HepG2 (cell line): ENCODE data around the gene TBATA. TPM values are rescaled to one million over a fixed set of nuclear protein-coding genes. Genes with fewer than 3 reads are reported as not detected.

Experiments used
- ATF7 ChIP-seq, 2 experiments: fragments of 450-650 bp in 1 of 2; sonication (generic) in 1 of 2; formaldehyde crosslinking in 1 of 2; IDR thresholded peaks; 2 replicates each; pipeline versions ENCODE4 v1.4.0 to v1.6.1; 2016 to 2020; ENCODE audit warnings: antibody characterized with exemption in 1 of 2, mild to moderate bottlenecking in 1 of 2, missing genetic modification reagents in 1 of 2
- BCL6 ChIP-seq: IDR thresholded peaks from 2 replicates; pipeline ENCODE4 v1.6.1; 2016; ENCODE audit warnings: missing genetic modification reagents, missing compliant biosample characterization
- ELF3 ChIP-seq: IDR thresholded peaks from 2 replicates; pipeline ENCODE4 v1.6.1; 2016; ENCODE audit warnings: missing genetic modification reagents, missing compliant biosample characterization
- ESRRA ChIP-seq: sonication (generic); formaldehyde crosslinking; IDR thresholded peaks from 2 replicates; pipeline ENCODE4 v1.5.1; 2020; ENCODE audit warnings: mild to moderate bottlenecking, low read depth, missing genetic modification reagents
- IKZF1 ChIP-seq: fragments of 450-650 bp; IDR thresholded peaks from 2 replicates; pipeline ENCODE4 v1.7.1; 2016
- LBX2 ChIP-seq: sonication (generic); formaldehyde crosslinking; IDR thresholded peaks from 2 replicates; pipeline ENCODE4 v1.5.0; 2020; ENCODE audit warnings: missing genetic modification reagents, mild to moderate bottlenecking, borderline replicate concordance
- NR2C2 ChIP-seq: sonication (generic); formaldehyde crosslinking; IDR thresholded peaks from 2 replicates; pipeline ENCODE4 v1.4.0; 2020; ENCODE audit warnings: missing genetic modification reagents, mild to moderate bottlenecking, moderate library complexity, borderline replicate concordance
- PAF1 ChIP-seq: IDR thresholded peaks from 2 replicates; pipeline ENCODE4 v1.6.1; 2016; ENCODE audit warnings: missing genetic modification reagents, missing compliant biosample characterization
- PPARG ChIP-seq: conservative IDR thresholded peaks from 2 replicates; pipeline ENCODE4 v1.6.1; 2016; ENCODE audit warnings: missing biosample characterization, missing genetic modification reagents
- RARA ChIP-seq: IDR thresholded peaks from 2 replicates; pipeline ENCODE4 v1.6.1; 2016; ENCODE audit warnings: missing genetic modification reagents, missing compliant biosample characterization
- RCOR2 ChIP-seq: IDR thresholded peaks from 2 replicates; pipeline ENCODE4 v1.6.1; 2016; ENCODE audit warnings: missing biosample characterization, missing genetic modification reagents
- SALL1 ChIP-seq: sonication (generic); formaldehyde crosslinking; IDR thresholded peaks from 2 replicates; pipeline ENCODE4 v1.8.0; 2022; ENCODE audit warnings: mild to moderate bottlenecking, missing genetic modification reagents
- SNAPC2 ChIP-seq: sonication (generic); formaldehyde crosslinking; IDR thresholded peaks from 2 replicates; pipeline ENCODE4 v1.8.1; 2022; ENCODE audit warnings: mild to moderate bottlenecking, missing genetic modification reagents
- SOX13 ChIP-seq, 3 experiments: fragments of 450-650 bp in 1 of 3; sonication (generic) in 1 of 3; formaldehyde crosslinking in 1 of 3; IDR thresholded peaks in 2 of 3; conservative IDR thresholded peaks in 1 of 3; 2 replicates each; pipeline versions ENCODE4 v1.5.0 to v1.6.1; 2016 to 2020; ENCODE audit warnings: antibody characterized with exemption in 1 of 3, mild to moderate bottlenecking in 1 of 3, missing compliant biosample characterization in 1 of 3, missing genetic modification reagents in 1 of 3, moderate library complexity in 1 of 3
- TERF1 ChIP-seq: sonication (generic); formaldehyde crosslinking; IDR thresholded peaks from 2 replicates; pipeline ENCODE4 v1.8.0; 2022; ENCODE audit warnings: mild to moderate bottlenecking, missing genetic modification reagents, moderate library complexity
- TFDP1 ChIP-seq: IDR thresholded peaks from 2 replicates; pipeline ENCODE4 v1.6.1; 2016; ENCODE audit warnings: missing compliant biosample characterization, missing genetic modification reagents, borderline replicate concordance
- TOE1 ChIP-seq: sonication (generic); formaldehyde crosslinking; IDR thresholded peaks from 2 replicates; pipeline ENCODE4 v1.4.0; 2020; ENCODE audit warnings: mild to moderate bottlenecking, missing genetic modification reagents
- YEATS4 ChIP-seq: sonication (generic); formaldehyde crosslinking; IDR thresholded peaks from 2 replicates; pipeline ENCODE4 v1.4.0; 2020; ENCODE audit warnings: missing genetic modification reagents, borderline replicate concordance
- ZBTB49 ChIP-seq: sonication (generic); formaldehyde crosslinking; IDR thresholded peaks from 2 replicates; pipeline ENCODE4 v1.4.0; 2020; ENCODE audit warnings: missing genetic modification reagents, borderline replicate concordance
- ZFY ChIP-seq: sonication (generic); formaldehyde crosslinking; IDR thresholded peaks from 2 replicates; pipeline ENCODE4 v1.4.0; 2020; ENCODE audit warnings: missing genetic modification reagents
- ZNF264 ChIP-seq: sonication (generic); formaldehyde crosslinking; IDR thresholded peaks from 2 replicates; pipeline ENCODE4 v1.4.0; 2020; ENCODE audit warnings: missing genetic modification reagents
- ZNF326 ChIP-seq: sonication (generic); formaldehyde crosslinking; IDR thresholded peaks from 2 replicates; pipeline ENCODE4 v1.4.0; 2020; ENCODE audit warnings: missing genetic modification reagents, borderline replicate concordance
- ZNF331 ChIP-seq: sonication (generic); formaldehyde crosslinking; IDR thresholded peaks from 2 replicates; pipeline ENCODE4 v1.4.0; 2020; ENCODE audit warnings: missing genetic modification reagents
- ZNF484 ChIP-seq: sonication (generic); formaldehyde crosslinking; IDR thresholded peaks from 2 replicates; pipeline ENCODE4 v1.5.1; 2020; ENCODE audit warnings: mild to moderate bottlenecking, low read depth, missing genetic modification reagents, borderline replicate concordance
- ZNF577 ChIP-seq: sonication (generic); formaldehyde crosslinking; IDR thresholded peaks from 2 replicates; pipeline ENCODE4 v1.4.0; 2020; ENCODE audit warnings: mild to moderate bottlenecking, low read depth, missing genetic modification reagents, borderline replicate concordance
- ZNF792 ChIP-seq: IDR thresholded peaks from 2 replicates; pipeline ENCODE4 v1.6.1; 2016
- polyA plus RNA-seq, 8 experiments: library from polyadenylated mRNA; depleted of rRNA in 3 of 8; stranded (reverse) in 7 of 8; unstranded in 1 of 8; fragments of >200 nt; fragmentation: Illumina TruSeq in 4 of 8; extraction: Trizol in 4 of 8; gene quantifications; 2 replicates each; pipeline versions ENCODE4 v1.2.1 to v1.2.3, GENCODE V29; 2011 to 2016; ENCODE audit warnings: low read depth in 4 of 8, missing spikeins in 1 of 8, mixed read lengths in 1 of 8; ENCODE audit not compliant: insufficient read depth in 1 of 8
- total RNA-seq, 5 experiments: library from RNA; depleted of rRNA; stranded (reverse); fragments of >200 nt; fragmentation: Illumina TruSeq; extraction: Trizol; gene quantifications; 2 replicates each; pipeline ENCODE4 v1.2.3, GENCODE V29; 2016; ENCODE audit warnings: low read depth in 1 of 5

Gene TBATA
- total and polyA plus RNA-seq, 2 of the 13 experiments (the other 11 are each of a cell fraction or from before 2014, with no cell fraction given), result not detected

- TF ChIP-seq PPARG (0 out of 2 replicates have a peak, but pooled peaks have one; percentile 28), YEATS4 (CRISPR knock-in tag) (no peak), RARA (peak; percentile 58), ZNF264 (CRISPR knock-in tag) (no peak), TFDP1 (no peak), NR2C2 (CRISPR knock-in tag) (0 out of 2 replicates have a peak, but pooled peaks have one; percentile 18), IKZF1 (no peak), ZBTB49 (CRISPR knock-in tag) (no peak), LBX2 (CRISPR knock-in tag) (no peak), TERF1 (no peak), PAF1 (CRISPR knock-in tag) (no peak), ZNF331 (CRISPR knock-in tag) (peak; percentile 81), BCL6 (CRISPR knock-in tag) (peak; percentile 16; the same call in 1 of the 2 replicates), TOE1 (no peak), SOX13 (IDR thresholded peaks at IDR 0.05) (no peak), SOX13 (CRISPR knock-in tag; conservative IDR thresholded peaks at IDR 0.05 in 1 of 2, IDR thresholded peaks at IDR 0.05 in 1 of 2) (peak in 1 of 2 experiments; percentile 51; a peak in 1 of 4 replicates), ZNF792 (CRISPR knock-in tag) (no peak), ESRRA (CRISPR knock-in tag) (peak; percentile 36; the same call in 1 of the 2 replicates), ZNF577 (CRISPR knock-in tag) (no peak), SNAPC2 (CRISPR knock-in tag) (no peak), ZNF326 (CRISPR knock-in tag) (no peak), ZFY (peak; percentile 34; the same call in 1 of the 2 replicates), RCOR2 (CRISPR knock-in tag) (0 out of 2 replicates have a peak, but pooled peaks have one; percentile 25), ZNF484 (no peak), ELF3 (0 out of 2 replicates have a peak, but pooled peaks have one; percentile 17), SALL1 (peak; percentile 54; the same call in 1 of the 2 replicates), ATF7 (IDR thresholded peaks at IDR 0.05) (no peak), ATF7 (CRISPR knock-in tag; IDR thresholded peaks at IDR 0.05) (no peak)
Measured at GRCh38 chr10:70834441-70835151, 49.4 kb upstream of the TBATA start (continued).
